Endothelial cell (in vitro differentiated cells): Measurements from ENCODE around the gene MRPL21. TPM values are rescaled to one million over a fixed set of nuclear protein-coding genes. Genes with fewer than 3 reads are reported as not detected.
A peak's percentile ranks its signal among the peaks of the same experiment; 100 is the strongest.

Experiments used
- DNase-seq: peaks from one replicate; pipeline ENCODE4 v3.0.0; 2021; ENCODE audit warnings: low spot score
- H3K27ac Mint-ChIP-seq: one replicate; pipeline ENCODE4 v1.8.0; 2021; ENCODE audit warnings: mixed read lengths, inconsistent platforms; ENCODE audit not compliant: unreplicated experiment
- H3K27me3 Mint-ChIP-seq: one replicate; pipeline ENCODE4 v1.8.0; 2021; ENCODE audit warnings: mild to moderate bottlenecking, moderate library complexity, mixed read lengths, inconsistent platforms; ENCODE audit not compliant: unreplicated experiment
- H3K36me3 Mint-ChIP-seq: one replicate; pipeline ENCODE4 v1.8.0; 2021; ENCODE audit warnings: mild to moderate bottlenecking, low read depth, mixed read lengths, inconsistent platforms; ENCODE audit not compliant: unreplicated experiment
- H3K4me1 Mint-ChIP-seq: one replicate; pipeline ENCODE4 v1.8.0; 2021; ENCODE audit warnings: mild to moderate bottlenecking, mixed read lengths, inconsistent platforms; ENCODE audit not compliant: unreplicated experiment
- H3K4me3 Mint-ChIP-seq: one replicate; pipeline ENCODE4 v1.8.0; 2021; ENCODE audit warnings: mild to moderate bottlenecking, mixed read lengths, inconsistent platforms; ENCODE audit not compliant: unreplicated experiment
- H3K9me3 Mint-ChIP-seq: one replicate; pipeline ENCODE4 v1.8.0; 2021; ENCODE audit warnings: mixed read lengths, inconsistent platforms; ENCODE audit not compliant: unreplicated experiment
- CTCF ChIP-seq: fragments of 200-600 bp; sonication (generic); IDR thresholded peaks from one replicate; pipeline ENCODE4 v1.5.0; 2021; ENCODE audit warnings: antibody characterized with exemption; ENCODE audit not compliant: unreplicated experiment
- total RNA-seq: library from RNA; stranded (reverse); fragmentation: NEBNext Ultra II Directional; extraction: Animal tissue kit (Norgen Biotek cat#: 25700); gene quantifications from one replicate; pipeline ENCODE4 v1.2.1, GENCODE V29; 2021; ENCODE audit not compliant: unreplicated experiment

The MRPL21 gene
- total RNA-seq, 1 donor from 2014 or later = 54.4 TPM

GRCh38 chr11:68870470-68870869 lies 33.2 kb downstream of the MRPL21 start:
- no peak overlapping the region for H3K27ac Mint-ChIP-seq
- no peaks in the 10 kb centered on the region for H3K9me3 Mint-ChIP-seq
- peaks cover 38% of the 10 kb centered on the region for H3K4me1 Mint-ChIP-seq
- TF ChIP-seq CTCF = no peak
- H3K27me3 Mint-ChIP-seq = no peaks in the 10 kb centered on the region
- H3K36me3 Mint-ChIP-seq = no peaks in the 10 kb centered on the region
- peak overlapping the region; percentile 78 for H3K4me3 Mint-ChIP-seq
- DNase-seq = no peak

- Mint-ChIP-seq H3K9me3 (no peaks in the 10 kb centered on the region), H3K27ac (no peak overlapping the region), H3K4me1 (peaks cover 35% of the 10 kb centered on the region), H3K27me3 (no peaks in the 10 kb centered on the region), H3K4me3 (no peak overlapping the region), H3K36me3 (peaks cover 2% of the 10 kb centered on the region)
- no peak for DNase-seq
- no peak for TF ChIP-seq CTCF
Measured at GRCh38 chr11:68868221-68868835, 35.3 kb downstream of the MRPL21 start.

- H3K27me3 Mint-ChIP-seq = no peaks in the 10 kb centered on the region
- H3K9me3 Mint-ChIP-seq = no peaks in the 10 kb centered on the region
- TF ChIP-seq CTCF = no peak
- H3K4me3 Mint-ChIP-seq = no peak overlapping the region
- H3K27ac Mint-ChIP-seq = no peak overlapping the region
- H3K4me1 Mint-ChIP-seq = peaks cover 23% of the 10 kb centered on the region
- no peak for DNase-seq
- H3K36me3 Mint-ChIP-seq = peaks cover 5% of the 10 kb centered on the region
Measured at GRCh38 chr11:68867066-68867465, 36.6 kb downstream of the MRPL21 start.

GRCh38 chr11:68865241-68865640 lies 38.4 kb downstream of the MRPL21 start:
- Mint-ChIP-seq H3K36me3 (peaks cover 5% of the 10 kb centered on the region), H3K27me3 (no peaks in the 10 kb centered on the region), H3K4me1 (peaks cover 18% of the 10 kb centered on the region), H3K9me3 (no peaks in the 10 kb centered on the region), H3K27ac (no peak overlapping the region), H3K4me3 (no peak overlapping the region)
- DNase-seq = no peak
- TF ChIP-seq CTCF = no peak

- TF ChIP-seq CTCF = no peak
- no peak overlapping the region for H3K4me3 Mint-ChIP-seq
- H3K27ac Mint-ChIP-seq = no peak overlapping the region
- no peak for DNase-seq
- peaks cover 5% of the 10 kb centered on the region for H3K4me1 Mint-ChIP-seq
- H3K9me3 Mint-ChIP-seq = no peaks in the 10 kb centered on the region
- no peaks in the 10 kb centered on the region for H3K27me3 Mint-ChIP-seq
- H3K36me3 Mint-ChIP-seq = peaks cover 5% of the 10 kb centered on the region
Measured at GRCh38 chr11:68863553-68864265, 39.9 kb downstream of the MRPL21 start.
